HepG2 (cell line): ENCODE data around the gene AP1M2. TPM values are rescaled to one million over a fixed set of nuclear protein-coding genes. Genes with fewer than 3 reads are reported as not detected.
A peak's percentile ranks its signal among the peaks of the same experiment; 100 is the strongest.

Experiments used
- ATAC-seq: fragments of 200-7000 bp; cut with Tn5 transposase; 3 replicates; pipeline ENCODE4 v1.9.1; 2020; ENCODE audit warnings: mild to moderate bottlenecking, moderate library complexity
- BruUV-seq: library from RNA; stranded (reverse); fragments of 400-500 nt; replicated peaks from 2 replicates; lab custom pipeline; 2021; lab: Mats Ljungman, UMichigan
- CTCF ChIA-PET: fragments of 300-600 bp; formaldehyde crosslinking; extraction: SDS; loops from one replicate; lab custom pipeline; 2021; ENCODE audit warnings: low total read pairs, inconsistent platforms, low intra/inter-chr PET ratio; lab: Yijun Ruan, JAX
- POLR2A ChIA-PET: fragments of 350-600 bp; sonication (Branson Sonifier 250); formaldehyde crosslinking; loops from one replicate; lab custom pipeline; 2020; ENCODE audit warnings: antibody characterized with exemption, inconsistent platforms; lab: Yijun Ruan, JAX
- DNase-seq: peaks from one replicate; pipeline ENCODE4 v3.0.0-alpha.2; 2015; ENCODE audit warnings: low spot score
- FAIRE-seq: peaks from 3 replicates; lab custom pipeline; 2011; peaks lifted over from hg19 to GRCh38; lab: Jason Lieb, UNC
- H2AFZ ChIP-seq: one replicate; pipeline ENCODE4 v1.6.1; 2011; ENCODE audit warnings: low read length, inconsistent platforms
- H3K27ac ChIP-seq: fragments of 300-600 bp; 3 replicates; pipeline ENCODE4 v1.8.0; 2011; ENCODE audit warnings: mixed run types, mild to moderate bottlenecking, mixed read lengths, low read length, inconsistent platforms; ENCODE audit not compliant: insufficient read depth; ENCODE audit errors: extremely low read length
- H3K27me3 ChIP-seq, 2 experiments: fragments of 200-600 bp in 1 of 2; 2 replicates in 1 of 2; 3 replicates in 1 of 2; pipeline versions ENCODE4 v1.6.0 to v1.8.0; 2011; ENCODE audit warnings: low read length in 2 of 2, mild to moderate bottlenecking in 2 of 2, moderate library complexity in 2 of 2, inconsistent platforms in 1 of 2; ENCODE audit not compliant: insufficient read depth in 2 of 2, control insufficient read depth in 1 of 2
- H3K36me3 ChIP-seq, 2 experiments: fragments of 200-600 bp in 1 of 2; replicated peaks in 1 of 2; 2 replicates in 1 of 2; 3 replicates in 1 of 2; pipeline versions ENCODE4 v1.5.1 to v1.8.0; 2011; ENCODE audit warnings: low read length in 2 of 2, inconsistent platforms in 1 of 2; ENCODE audit not compliant: insufficient read depth in 2 of 2, control insufficient read depth in 1 of 2
- H3K4me1 ChIP-seq: 2 replicates; pipeline ENCODE4 v1.5.1; 2012; ENCODE audit warnings: low read length, inconsistent platforms; ENCODE audit not compliant: insufficient read depth
- H3K4me2 ChIP-seq: 2 replicates; pipeline ENCODE4 v1.6.0; 2011; ENCODE audit warnings: low read depth, low read length, inconsistent platforms
- H3K4me3 ChIP-seq, 3 experiments: fragments of 200-600 bp in 1 of 3; sonication (generic), shearing (Covaris generic) in 1 of 3; replicated peaks in 1 of 3; 2 replicates each; pipeline ENCODE4 v1.5.1; 2011 to 2016; ENCODE audit warnings: low read length in 3 of 3, inconsistent platforms in 2 of 3, low read depth in 2 of 3, mild to moderate bottlenecking in 2 of 3, control low read depth in 1 of 3, mixed read lengths in 1 of 3; ENCODE audit not compliant: insufficient read depth in 1 of 3
- H3K79me2 ChIP-seq: one replicate; pipeline ENCODE4 v1.6.1; 2011; ENCODE audit warnings: low read length, inconsistent platforms; ENCODE audit not compliant: insufficient read depth
- H3K9ac ChIP-seq: 2 replicates; pipeline ENCODE4 v1.6.0; 2011; ENCODE audit warnings: mild to moderate bottlenecking, low read depth, low read length, inconsistent platforms; ENCODE audit not compliant: insufficient read depth
- H3K9me3 ChIP-seq: 2 replicates; pipeline ENCODE4 v1.5.1; 2012; ENCODE audit warnings: mild to moderate bottlenecking, low read length
- H4K20me1 ChIP-seq: 2 replicates; pipeline ENCODE4 v1.6.0; 2011; ENCODE audit warnings: inconsistent platforms, mild to moderate bottlenecking, low read length, moderate library complexity; ENCODE audit not compliant: insufficient read depth
- EEA1 ChIP-seq: sonication (generic); formaldehyde crosslinking; IDR thresholded peaks from 2 replicates; pipeline ENCODE4 v1.5.1; 2020; ENCODE audit warnings: mild to moderate bottlenecking, missing genetic modification reagents, borderline replicate concordance
- IRX3 ChIP-seq: sonication (generic); formaldehyde crosslinking; IDR thresholded peaks from 2 replicates; pipeline ENCODE4 v1.8.1; 2023; ENCODE audit warnings: mild to moderate bottlenecking, low read depth, missing genetic modification reagents, borderline replicate concordance
- KDM1A ChIP-seq: IDR thresholded peaks from 2 replicates; pipeline ENCODE4 v1.6.1; 2016; ENCODE audit warnings: missing compliant biosample characterization
- NR2F1 ChIP-seq, 2 experiments: fragments of 450-650 bp in 1 of 2; formaldehyde crosslinking in 1 of 2; IDR thresholded peaks; 2 replicates each; pipeline versions ENCODE4 v1.5.0 to v1.6.1; 2016 to 2020; ENCODE audit warnings: mild to moderate bottlenecking in 1 of 2, missing compliant biosample characterization in 1 of 2, missing genetic modification reagents in 1 of 2, moderate library complexity in 1 of 2
- ZMAT3 ChIP-seq: sonication (generic); formaldehyde crosslinking; conservative IDR thresholded peaks from 2 replicates; pipeline ENCODE4 v1.7.0; 2021; ENCODE audit warnings: missing genetic modification reagents
- ZNF143 ChIP-seq: sonication (generic); formaldehyde crosslinking; IDR thresholded peaks from 2 replicates; pipeline ENCODE4 v1.4.0; 2020; ENCODE audit warnings: missing genetic modification reagents
- ZNF205 ChIP-seq: IDR thresholded peaks from 2 replicates; pipeline ENCODE4 v1.6.1; 2018; ENCODE audit warnings: missing biosample characterization, missing genetic modification reagents
- ZNF776 ChIP-seq: sonication (generic); formaldehyde crosslinking; IDR thresholded peaks from 2 replicates; pipeline ENCODE4 v1.4.0; 2020; ENCODE audit warnings: mild to moderate bottlenecking, missing genetic modification reagents
- ZNF883 ChIP-seq: sonication (generic); formaldehyde crosslinking; IDR thresholded peaks from 2 replicates; pipeline ENCODE4 v1.5.1; 2020; ENCODE audit warnings: mild to moderate bottlenecking, missing genetic modification reagents; ENCODE audit errors: not compliant biosample characterization
- WGBS: methylation state at CpG from one replicate; pipeline ENCODE4 v1.1.6; 2017; ENCODE audit warnings: low lambda C conversion rate; 5-methylcytosine and 5-hydroxymethylcytosine counted together
- in situ Hi-C: cut with HindIII; loops from 2 replicates; pipeline ENCODE4 v1.10.0; 2017; ENCODE audit warnings: low pct_unique_long_range_greater_than_20kb; ENCODE audit not compliant: extremely low pct_ligation_motif_present
- intact Hi-C: fragments of 100-400 bp; cut with micrococcal nuclease; formaldehyde crosslinking; loops from one replicate; pipeline ENCODE4 v1.10.0; 2022; ENCODE audit not compliant: unreplicated experiment
- polyA plus RNA-seq, 8 experiments: library from polyadenylated mRNA; depleted of rRNA in 3 of 8; stranded (reverse) in 7 of 8; unstranded in 1 of 8; fragments of >200 nt; fragmentation: Illumina TruSeq in 4 of 8; extraction: Trizol in 4 of 8; gene quantifications; 2 replicates each; pipeline versions ENCODE4 v1.2.1 to v1.2.3, GENCODE V29; 2011 to 2016; ENCODE audit warnings: low read depth in 4 of 8, missing spikeins in 1 of 8, mixed read lengths in 1 of 8; ENCODE audit not compliant: insufficient read depth in 1 of 8
- total RNA-seq, 5 experiments: library from RNA; depleted of rRNA; stranded (reverse); fragments of >200 nt; fragmentation: Illumina TruSeq; extraction: Trizol; gene quantifications; 2 replicates each; pipeline ENCODE4 v1.2.3, GENCODE V29; 2016; ENCODE audit warnings: low read depth in 1 of 5
- TF ChIP-seq, protein P1 (sequence below): sonication (generic); formaldehyde crosslinking; IDR thresholded peaks from 2 replicates; pipeline ENCODE4 v1.4.0; 2020; ENCODE audit warnings: missing genetic modification reagents
- TF ChIP-seq, protein P2 (sequence below), 2 experiments: sonication (generic) in 1 of 2; formaldehyde crosslinking in 1 of 2; IDR thresholded peaks; 2 replicates each; pipeline versions ENCODE4 v1.6.1 to v1.9.0; 2014 to 2022; ENCODE audit warnings: antibody characterized with exemption in 1 of 2, borderline replicate concordance in 1 of 2, inconsistent platforms in 1 of 2, low read depth in 1 of 2, missing genetic modification reagents in 1 of 2
- TF ChIP-seq, protein P3 (sequence below): sonication (generic); formaldehyde crosslinking; IDR thresholded peaks from 2 replicates; pipeline ENCODE4 v1.9.0; 2021; ENCODE audit warnings: missing genetic modification reagents, mild to moderate bottlenecking, borderline replicate concordance

Gene AP1M2
- total and polyA plus RNA-seq, 2 of the 13 experiments (the other 11 are each of a cell fraction or from before 2014, with no cell fraction given) = 6.3 to 76.8 TPM

DNA sequence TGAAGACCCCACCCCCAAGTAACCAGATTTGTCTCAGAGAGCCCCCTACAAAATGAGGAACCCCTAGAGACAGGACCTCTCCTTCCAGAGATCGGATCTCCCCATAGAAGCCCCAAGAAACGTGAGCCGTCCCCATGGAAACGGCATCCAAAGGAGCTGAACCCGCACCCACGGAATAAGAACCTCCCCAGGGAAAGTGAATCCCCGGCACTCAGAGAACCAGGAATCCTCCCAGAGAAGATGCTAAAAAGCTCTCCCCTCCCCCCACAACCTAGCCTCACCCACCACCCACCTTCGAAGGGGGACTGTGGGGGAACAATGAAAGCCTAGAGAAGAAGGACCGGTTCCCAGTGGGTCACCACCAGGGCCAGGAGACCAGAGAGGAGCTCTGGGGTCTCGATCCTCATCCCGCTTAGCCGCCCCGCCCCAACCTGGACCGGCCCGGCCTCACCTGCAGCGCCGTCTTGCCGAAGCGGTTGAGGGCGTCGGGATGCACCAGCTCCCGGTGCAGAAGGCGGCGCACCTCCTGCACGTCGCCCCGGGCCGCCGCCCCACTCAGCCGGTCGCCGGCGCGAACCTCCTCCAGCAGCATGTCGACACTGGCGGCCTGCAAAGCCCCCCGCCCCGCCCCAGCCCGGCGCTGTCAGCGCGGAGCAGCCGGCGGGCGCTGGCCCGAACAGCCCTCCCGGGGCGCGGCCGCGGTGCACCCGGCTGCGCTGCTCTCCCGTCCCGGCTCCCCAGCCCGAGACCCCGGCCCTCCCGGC, 18.9 kb downstream of the AP1M2 start:
- FAIRE-seq = no peak
- TF ChIP-seq ZNF776 (CRISPR knock-in tag) (0 out of 2 replicates have a peak, but pooled peaks have one; percentile 5), ZMAT3 (no peak), ZNF883 (no peak), ZNF143 (CRISPR knock-in tag) (no peak), KDM1A (CRISPR knock-in tag) (no peak), ZNF205 (no peak), EEA1 (no peak), IRX3 (CRISPR knock-in tag) (no peak), NR2F1 (CRISPR knock-in tag; IDR thresholded peaks at IDR 0.05) (no peak)
- TF ChIP-seq, protein P1, sequence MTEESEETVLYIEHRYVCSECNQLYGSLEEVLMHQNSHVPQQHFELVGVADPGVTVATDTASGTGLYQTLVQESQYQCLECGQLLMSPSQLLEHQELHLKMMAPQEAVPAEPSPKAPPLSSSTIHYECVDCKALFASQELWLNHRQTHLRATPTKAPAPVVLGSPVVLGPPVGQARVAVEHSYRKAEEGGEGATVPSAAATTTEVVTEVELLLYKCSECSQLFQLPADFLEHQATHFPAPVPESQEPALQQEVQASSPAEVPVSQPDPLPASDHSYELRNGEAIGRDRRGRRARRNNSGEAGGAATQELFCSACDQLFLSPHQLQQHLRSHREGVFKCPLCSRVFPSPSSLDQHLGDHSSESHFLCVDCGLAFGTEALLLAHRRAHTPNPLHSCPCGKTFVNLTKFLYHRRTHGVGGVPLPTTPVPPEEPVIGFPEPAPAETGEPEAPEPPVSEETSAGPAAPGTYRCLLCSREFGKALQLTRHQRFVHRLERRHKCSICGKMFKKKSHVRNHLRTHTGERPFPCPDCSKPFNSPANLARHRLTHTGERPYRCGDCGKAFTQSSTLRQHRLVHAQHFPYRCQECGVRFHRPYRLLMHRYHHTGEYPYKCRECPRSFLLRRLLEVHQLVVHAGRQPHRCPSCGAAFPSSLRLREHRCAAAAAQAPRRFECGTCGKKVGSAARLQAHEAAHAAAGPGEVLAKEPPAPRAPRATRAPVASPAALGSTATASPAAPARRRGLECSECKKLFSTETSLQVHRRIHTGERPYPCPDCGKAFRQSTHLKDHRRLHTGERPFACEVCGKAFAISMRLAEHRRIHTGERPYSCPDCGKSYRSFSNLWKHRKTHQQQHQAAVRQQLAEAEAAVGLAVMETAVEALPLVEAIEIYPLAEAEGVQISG = no peak
- TF ChIP-seq, protein P2, sequence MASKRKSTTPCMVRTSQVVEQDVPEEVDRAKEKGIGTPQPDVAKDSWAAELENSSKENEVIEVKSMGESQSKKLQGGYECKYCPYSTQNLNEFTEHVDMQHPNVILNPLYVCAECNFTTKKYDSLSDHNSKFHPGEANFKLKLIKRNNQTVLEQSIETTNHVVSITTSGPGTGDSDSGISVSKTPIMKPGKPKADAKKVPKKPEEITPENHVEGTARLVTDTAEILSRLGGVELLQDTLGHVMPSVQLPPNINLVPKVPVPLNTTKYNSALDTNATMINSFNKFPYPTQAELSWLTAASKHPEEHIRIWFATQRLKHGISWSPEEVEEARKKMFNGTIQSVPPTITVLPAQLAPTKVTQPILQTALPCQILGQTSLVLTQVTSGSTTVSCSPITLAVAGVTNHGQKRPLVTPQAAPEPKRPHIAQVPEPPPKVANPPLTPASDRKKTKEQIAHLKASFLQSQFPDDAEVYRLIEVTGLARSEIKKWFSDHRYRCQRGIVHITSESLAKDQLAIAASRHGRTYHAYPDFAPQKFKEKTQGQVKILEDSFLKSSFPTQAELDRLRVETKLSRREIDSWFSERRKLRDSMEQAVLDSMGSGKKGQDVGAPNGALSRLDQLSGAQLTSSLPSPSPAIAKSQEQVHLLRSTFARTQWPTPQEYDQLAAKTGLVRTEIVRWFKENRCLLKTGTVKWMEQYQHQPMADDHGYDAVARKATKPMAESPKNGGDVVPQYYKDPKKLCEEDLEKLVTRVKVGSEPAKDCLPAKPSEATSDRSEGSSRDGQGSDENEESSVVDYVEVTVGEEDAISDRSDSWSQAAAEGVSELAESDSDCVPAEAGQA (IDR thresholded peaks at IDR 0.05; ENCODE audit: low read depth) = no peak
- TF ChIP-seq, protein P2 (CRISPR knock-in tag; IDR thresholded peaks at IDR 0.05; ENCODE audit: borderline replicate concordance) = no peak
- TF ChIP-seq, protein P3, sequence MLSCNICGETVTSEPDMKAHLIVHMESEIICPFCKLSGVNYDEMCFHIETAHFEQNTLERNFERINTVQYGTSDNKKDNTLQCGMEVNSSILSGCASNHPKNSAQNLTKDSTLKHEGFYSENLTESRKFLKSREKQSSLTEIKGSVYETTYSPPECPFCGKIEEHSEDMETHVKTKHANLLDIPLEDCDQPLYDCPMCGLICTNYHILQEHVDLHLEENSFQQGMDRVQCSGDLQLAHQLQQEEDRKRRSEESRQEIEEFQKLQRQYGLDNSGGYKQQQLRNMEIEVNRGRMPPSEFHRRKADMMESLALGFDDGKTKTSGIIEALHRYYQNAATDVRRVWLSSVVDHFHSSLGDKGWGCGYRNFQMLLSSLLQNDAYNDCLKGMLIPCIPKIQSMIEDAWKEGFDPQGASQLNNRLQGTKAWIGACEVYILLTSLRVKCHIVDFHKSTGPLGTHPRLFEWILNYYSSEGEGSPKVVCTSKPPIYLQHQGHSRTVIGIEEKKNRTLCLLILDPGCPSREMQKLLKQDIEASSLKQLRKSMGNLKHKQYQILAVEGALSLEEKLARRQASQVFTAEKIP (CRISPR knock-in tag) = no peak

More for the DNA sequence above, 18.9 kb downstream of the AP1M2 start:
- Histone ChIP-seq H2AFZ (no peak overlapping the region), H3K27ac (no peak overlapping the region), H3K4me2 (peak overlapping the region; percentile 80), H3K4me1 (peaks cover 54% of the 10 kb centered on the region), H3K79me2 (peaks cover 10% of the 10 kb centered on the region), H3K4me3 (peak overlapping the region; percentile 59 to 85 (median 82)), H3K36me3 (no peaks in the 10 kb centered on the region; a peak in 1 of 5 replicates), H4K20me1 (no peaks in the 10 kb centered on the region), H3K9ac (peak overlapping the region; percentile 70), H3K27me3 (no peaks in the 10 kb centered on the region), H3K9me3 (no peaks in the 10 kb centered on the region)
- WGBS = 18% methylated on average over 7 of the region's 58 CpGs
- POLR2A ChIA-PET = interaction anchor here (0.7 kb wide), 1 partner anchor 9 kb away, joined by 4 read pairs; no protein-coding TSS in a partner anchor
- BruUV-seq = no TSS peak
- DNase-seq = no peak
- in situ Hi-C loops = no loop called here
- intact Hi-C loops = no loop called here
- ATAC-seq = no peak
- CTCF ChIA-PET = no interaction called here
